CD4-positive, alpha-beta T cell (primary cell): ENCODE measurements around the gene SSR3. TPM values are rescaled to one million over a fixed set of nuclear protein-coding genes. Genes with fewer than 3 reads are reported as not detected.

Experiments
- ATAC-seq: fragments of 200-7000 bp; cut with Tn5 transposase; one replicate; pipeline ENCODE4 v1.10.0; 2022; ENCODE audit warnings: mild to moderate bottlenecking; ENCODE audit not compliant: poor library complexity
- CTCF ChIA-PET: fragments of 350-600 bp; sonication (Branson Sonifier 250); formaldehyde crosslinking; loops from one replicate; lab custom pipeline; 2021; ENCODE audit warnings: antibody characterized with exemption, inconsistent platforms; lab: Charles Lee
- POLR2A ChIA-PET: fragments of 350-600 bp; sonication (Branson Sonifier 250); formaldehyde crosslinking; loops from one replicate; lab custom pipeline; 2021; ENCODE audit warnings: antibody characterized with exemption, inconsistent platforms; lab: Charles Lee
- DNase-seq, 14 experiments: peaks; one replicate each; pipeline ENCODE4 v3.0.0-alpha.2; 2013 to 2020; ENCODE audit warnings: mixed read lengths in 2 of 14
- H3K27ac ChIP-seq, 2 donors: one replicate each; pipeline versions ENCODE4 v1.5.1 to v1.7.0; 2013; ENCODE audit warnings: low read length in 2 of 2, low read depth in 1 of 2, mild to moderate bottlenecking in 1 of 2
- H3K27me3 ChIP-seq, 2 experiments: 1 replicate in 1 of 2; 2 replicates in 1 of 2; pipeline versions ENCODE4 v1.6.1 to v1.7.0; 2013; ENCODE audit warnings: low read length in 2 of 2, control low read depth in 1 of 2, mild to moderate bottlenecking in 1 of 2, moderate library complexity in 1 of 2; ENCODE audit not compliant: insufficient read depth in 2 of 2, control insufficient read depth in 1 of 2
- H3K36me3 ChIP-seq: one replicate; pipeline ENCODE4 v1.6.1; 2013; ENCODE audit warnings: low read length, control low read depth; ENCODE audit not compliant: insufficient read depth
- H3K4me1 ChIP-seq: one replicate; pipeline ENCODE4 v1.6.1; 2013; ENCODE audit warnings: low read length, control low read depth; ENCODE audit not compliant: insufficient read depth
- H3K4me3 ChIP-seq: one replicate; pipeline ENCODE4 v1.5.1; 2013; ENCODE audit warnings: mild to moderate bottlenecking, low read length, moderate library complexity
- H3K9me3 ChIP-seq, 2 experiments: 1 replicate in 1 of 2; 2 replicates in 1 of 2; pipeline versions ENCODE4 v1.6.1 to v1.7.0; 2013; ENCODE audit warnings: low read length in 2 of 2, mild to moderate bottlenecking in 2 of 2, control low read depth in 1 of 2, moderate library complexity in 1 of 2; ENCODE audit not compliant: control insufficient read depth in 1 of 2, insufficient read depth in 1 of 2
- H3K27ac Mint-ChIP-seq: one replicate; pipeline ENCODE4 v1.8.0; 2020; ENCODE audit warnings: mixed read lengths
- H3K27me3 Mint-ChIP-seq: one replicate; pipeline ENCODE4 v1.8.0; 2021; ENCODE audit warnings: mixed read lengths
- H3K36me3 Mint-ChIP-seq: one replicate; pipeline ENCODE4 v1.8.0; 2021; ENCODE audit warnings: low read depth, mixed read lengths
- H3K4me1 Mint-ChIP-seq: one replicate; pipeline ENCODE4 v1.8.0; 2021; ENCODE audit warnings: low read depth, mixed read lengths
- H3K4me3 Mint-ChIP-seq: one replicate; pipeline ENCODE4 v1.8.0; 2020; ENCODE audit warnings: mild to moderate bottlenecking, mixed read lengths
- H3K9me3 Mint-ChIP-seq: one replicate; pipeline ENCODE4 v1.8.0; 2020; ENCODE audit warnings: mixed read lengths
- CTCF ChIP-seq: fragments of 200-600 bp; IDR thresholded peaks from one replicate; pipeline ENCODE4 v1.8.0; 2022; ENCODE audit warnings: antibody characterized with exemption, mild to moderate bottlenecking
- intact Hi-C, 2 experiments: fragments of 100-400 bp; cut with DNase I in 1 of 2; cut with micrococcal nuclease in 1 of 2; formaldehyde crosslinking; loops; one replicate each; pipeline versions ENCODE4 v1.15.1 to v1.9.0; 2023 to 2025; cut with DNase I, micrococcal nuclease
- total RNA-seq, 174 experiments: library from RNA in 2 of 174; stranded (reverse) in 2 of 174; gene quantifications; one replicate each; pipeline ENCODE4 v1.2.3 and lab custom pipeline; 2021 to 2026

SSR3 gene
- total RNA-seq, 2 experiments from 2014 or later = 78.8 to 79.5 TPM

- CTCF ChIA-PET = interaction anchor here (1.0 kb wide), 1 partner anchor 604 kb away, joined by 3 read pairs; no protein-coding TSS in a partner anchor
Observed at GRCh38 chr3:156533205-156533604, 21.7 kb downstream of the SSR3 start.

DNA sequence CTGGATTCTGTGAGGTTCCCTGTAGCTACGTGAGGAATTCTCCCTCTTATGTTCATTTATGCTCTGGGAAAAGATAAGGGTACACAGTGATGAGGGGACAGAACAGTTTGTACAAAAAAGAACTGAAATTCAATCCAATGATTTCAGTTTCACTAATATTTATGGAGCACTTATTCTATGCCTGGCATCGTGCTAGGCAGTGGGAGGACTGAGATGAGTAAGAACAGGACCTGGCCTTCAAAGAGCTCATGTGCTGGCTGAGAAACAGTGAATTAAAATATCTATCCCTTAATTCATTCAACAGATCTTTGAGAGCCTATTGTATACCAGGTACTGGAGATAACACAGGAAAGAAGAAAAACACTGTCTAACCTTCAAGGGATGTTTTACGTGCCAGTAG lies 22.2 kb downstream of the SSR3 start:
- peaks cover 23% of the 10 kb centered on the region for H3K36me3 Mint-ChIP-seq
- ChIA-PET POLR2A (no interaction called here), CTCF (interaction anchor here (1.0 kb wide), 1 partner anchor 605 kb away, joined by 3 read pairs; no protein-coding TSS in a partner anchor)
- no peak overlapping the region for H3K27ac ChIP-seq
- peaks cover 8% of the 10 kb centered on the region for H3K36me3 ChIP-seq
- ATAC-seq = no peak
- H3K27me3 ChIP-seq = no peaks in the 10 kb centered on the region
- no peaks in the 10 kb centered on the region for H3K4me1 ChIP-seq
- intact Hi-C loops = no loop called here
- H3K27me3 Mint-ChIP-seq = no peaks in the 10 kb centered on the region
- H3K9me3 Mint-ChIP-seq = no peaks in the 10 kb centered on the region
- H3K4me3 Mint-ChIP-seq = no peak overlapping the region
- TF ChIP-seq CTCF = no peak
- H3K27ac Mint-ChIP-seq = no peak overlapping the region
- DNase-seq = no peak
- no peak overlapping the region for H3K4me3 ChIP-seq
- H3K9me3 ChIP-seq = no peaks in the 10 kb centered on the region
- H3K4me1 Mint-ChIP-seq = no peaks in the 10 kb centered on the region

More at GRCh38 chr3:156533205-156533604, 21.7 kb downstream of the SSR3 start:
- no peak for TF ChIP-seq CTCF
- H3K9me3 Mint-ChIP-seq = no peaks in the 10 kb centered on the region
- DNase-seq (no peak), ATAC-seq (no peak)
- H3K27ac ChIP-seq = no peak overlapping the region
- POLR2A ChIA-PET = no interaction called here
- H3K4me1 Mint-ChIP-seq = no peaks in the 10 kb centered on the region
- no peak overlapping the region for H3K4me3 ChIP-seq
- H3K27me3 ChIP-seq = no peaks in the 10 kb centered on the region
- H3K9me3 ChIP-seq = no peaks in the 10 kb centered on the region
- peaks cover 8% of the 10 kb centered on the region for H3K36me3 ChIP-seq
- intact Hi-C loops = no loop called here
- no peaks in the 10 kb centered on the region for H3K27me3 Mint-ChIP-seq
- H3K4me3 Mint-ChIP-seq = no peak overlapping the region
- no peak overlapping the region for H3K27ac Mint-ChIP-seq
- peaks cover 27% of the 10 kb centered on the region for H3K36me3 Mint-ChIP-seq
- H3K4me1 ChIP-seq = no peaks in the 10 kb centered on the region

GRCh38 chr3:156530980-156531379 lies 23.9 kb downstream of the SSR3 start:
- Histone ChIP-seq H3K27me3 (no peaks in the 10 kb centered on the region), H3K36me3 (peaks cover 4% of the 10 kb centered on the region), H3K4me3 (no peak overlapping the region), H3K9me3 (no peaks in the 10 kb centered on the region), H3K27ac (no peak overlapping the region), H3K4me1 (no peaks in the 10 kb centered on the region)
- intact Hi-C loops = no loop called here
- Mint-ChIP-seq H3K27me3 (peaks cover under 1% of the 10 kb centered on the region), H3K4me3 (no peak overlapping the region), H3K27ac (no peak overlapping the region), H3K4me1 (no peaks in the 10 kb centered on the region), H3K36me3 (peaks cover 15% of the 10 kb centered on the region), H3K9me3 (no peaks in the 10 kb centered on the region)
- no peak for TF ChIP-seq CTCF
- DNase-seq (no peak), ATAC-seq (no peak)
- ChIA-PET POLR2A (interaction anchor here (0.6 kb wide), 1 partner anchor 17 kb away, joined by 3 read pairs; no protein-coding TSS in a partner anchor), CTCF (no interaction called here)
